ENCODE results near the gene PCNT.

The PCNT gene

DNA sequence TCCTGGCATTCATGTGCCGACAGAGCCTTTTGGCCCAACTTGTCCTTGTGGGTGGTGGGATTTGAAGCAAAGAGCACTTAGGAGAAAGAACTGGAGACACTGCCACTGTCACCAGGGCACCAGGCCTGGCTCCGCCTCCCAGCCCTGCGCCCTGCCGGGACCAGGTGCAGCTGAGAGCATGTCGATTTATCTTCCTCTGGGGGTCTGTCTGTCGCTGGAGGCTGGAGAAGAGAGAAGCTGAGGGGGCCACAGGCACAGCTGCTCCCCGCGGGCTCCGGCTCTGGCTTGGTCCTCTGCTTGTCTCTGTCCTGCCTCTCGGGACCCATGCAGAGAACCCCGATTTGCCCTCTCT is 28.2 kb downstream of the PCNT start:
- no peaks in the 10 kb centered on the region for H3K4me1 ChIP-seq (ENCODE audit: insufficient read depth, low read length)
- H3K4me3 ChIP-seq (ENCODE audit: low read length): no peak overlapping the region
- H3K27me3 ChIP-seq (ENCODE audit: insufficient read depth, low read length): no peaks in the 10 kb centered on the region
- no peak overlapping the region for H3K9ac ChIP-seq (ENCODE audit: low read depth, low read length)
- WGBS: 94% methylated on average over 11 of the region's 11 CpGs
- H3K27ac ChIP-seq (ENCODE audit: low read depth, low read length): no peak overlapping the region
- no peaks in the 10 kb centered on the region for H3K9me3 ChIP-seq (ENCODE audit: insufficient read depth, low read depth, low read length)
- peaks cover 100% of the 10 kb centered on the region for H3K36me3 ChIP-seq (ENCODE audit: insufficient read depth, low read length)

DNA sequence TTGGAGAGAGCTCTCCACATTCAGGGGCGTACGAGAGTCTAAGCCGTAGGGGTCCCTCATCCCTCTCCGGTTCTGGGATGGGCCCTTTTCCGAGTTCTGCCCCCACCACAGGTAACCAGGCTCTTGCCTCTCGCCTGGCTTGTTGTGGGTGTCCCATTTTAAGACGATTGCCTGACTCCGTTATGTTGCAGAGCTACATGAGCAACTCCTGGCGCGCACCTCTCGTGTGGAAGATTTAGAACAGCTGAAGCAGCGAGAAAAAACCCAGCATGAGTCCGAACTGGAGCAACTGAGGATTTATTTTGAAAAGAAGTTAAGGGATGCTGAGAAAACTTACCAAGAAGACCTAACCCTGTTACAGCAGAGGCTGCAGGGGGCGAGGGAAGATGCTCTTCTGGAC is 29.0 kb downstream of the PCNT start:
- Histone ChIP-seq H3K9ac (ENCODE audit: low read depth, low read length) (no peak overlapping the region), H3K4me1 (ENCODE audit: insufficient read depth, low read length) (no peaks in the 10 kb centered on the region), H3K4me3 (ENCODE audit: low read length) (no peak overlapping the region), H3K9me3 (ENCODE audit: insufficient read depth, low read depth, low read length) (no peaks in the 10 kb centered on the region), H3K27me3 (ENCODE audit: insufficient read depth, low read length) (no peaks in the 10 kb centered on the region), H3K27ac (ENCODE audit: low read depth, low read length) (no peak overlapping the region), H3K36me3 (ENCODE audit: insufficient read depth, low read length) (peaks cover 100% of the 10 kb centered on the region)
- 96% methylated on average over 14 of the region's 14 CpGs for WGBS

DNA sequence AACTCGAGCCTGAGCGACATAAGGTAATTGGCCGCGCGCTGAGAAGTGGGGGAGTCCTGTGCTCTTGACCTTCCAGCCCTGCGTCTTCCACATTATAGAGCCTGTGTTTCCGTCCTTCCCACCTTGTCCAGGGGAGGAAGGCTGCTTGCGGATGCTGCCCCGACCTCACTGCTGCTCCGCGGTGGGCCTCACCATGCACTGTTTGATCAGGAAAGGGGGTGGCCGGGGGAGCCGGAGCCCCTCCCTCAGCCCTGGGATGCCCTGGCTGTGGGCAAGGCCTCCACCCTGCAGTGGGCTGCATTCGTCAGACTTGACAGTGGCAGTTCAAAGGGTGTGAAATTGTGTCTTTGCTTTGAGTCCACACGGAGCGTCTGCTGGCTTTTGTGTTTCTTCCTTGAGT is 30.1 kb downstream of the PCNT start:
- Histone ChIP-seq H3K9me3 (ENCODE audit: insufficient read depth, low read depth, low read length) (no peaks in the 10 kb centered on the region), H3K4me3 (ENCODE audit: low read length) (no peak overlapping the region), H3K9ac (ENCODE audit: low read depth, low read length) (no peak overlapping the region), H3K27me3 (ENCODE audit: insufficient read depth, low read length) (no peaks in the 10 kb centered on the region), H3K27ac (ENCODE audit: low read depth, low read length) (no peak overlapping the region), H3K4me1 (ENCODE audit: insufficient read depth, low read length) (no peaks in the 10 kb centered on the region), H3K36me3 (ENCODE audit: insufficient read depth, low read length) (peaks cover 96% of the 10 kb centered on the region)
- WGBS: 95% methylated on average over 16 of the region's 16 CpGs

DNA sequence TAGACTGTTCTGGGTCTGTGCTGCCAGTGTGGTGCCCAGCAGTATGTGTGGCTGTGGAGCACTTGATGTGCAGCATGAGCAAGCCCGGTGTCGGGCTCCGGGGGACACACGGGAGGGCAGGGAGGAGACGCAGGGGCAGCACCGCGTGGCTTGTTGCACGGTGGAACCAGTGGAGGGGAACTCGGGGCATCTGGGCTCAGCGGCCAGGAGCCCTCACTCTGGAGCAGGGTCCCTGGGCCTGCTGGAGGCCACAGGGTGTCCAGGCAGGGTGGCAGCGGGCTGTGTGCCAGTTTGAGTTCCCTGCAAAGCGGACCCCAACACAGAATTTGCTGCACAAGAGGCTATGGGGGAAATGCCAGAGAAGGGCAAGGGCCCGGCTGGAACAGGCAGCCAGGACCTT is 30.6 kb downstream of the PCNT start:
- WGBS: 97% methylated on average over 13 of the region's 13 CpGs
- peaks cover 96% of the 10 kb centered on the region for H3K36me3 ChIP-seq (ENCODE audit: insufficient read depth, low read length)
- no peak overlapping the region for H3K4me3 ChIP-seq (ENCODE audit: low read length)

DNA sequence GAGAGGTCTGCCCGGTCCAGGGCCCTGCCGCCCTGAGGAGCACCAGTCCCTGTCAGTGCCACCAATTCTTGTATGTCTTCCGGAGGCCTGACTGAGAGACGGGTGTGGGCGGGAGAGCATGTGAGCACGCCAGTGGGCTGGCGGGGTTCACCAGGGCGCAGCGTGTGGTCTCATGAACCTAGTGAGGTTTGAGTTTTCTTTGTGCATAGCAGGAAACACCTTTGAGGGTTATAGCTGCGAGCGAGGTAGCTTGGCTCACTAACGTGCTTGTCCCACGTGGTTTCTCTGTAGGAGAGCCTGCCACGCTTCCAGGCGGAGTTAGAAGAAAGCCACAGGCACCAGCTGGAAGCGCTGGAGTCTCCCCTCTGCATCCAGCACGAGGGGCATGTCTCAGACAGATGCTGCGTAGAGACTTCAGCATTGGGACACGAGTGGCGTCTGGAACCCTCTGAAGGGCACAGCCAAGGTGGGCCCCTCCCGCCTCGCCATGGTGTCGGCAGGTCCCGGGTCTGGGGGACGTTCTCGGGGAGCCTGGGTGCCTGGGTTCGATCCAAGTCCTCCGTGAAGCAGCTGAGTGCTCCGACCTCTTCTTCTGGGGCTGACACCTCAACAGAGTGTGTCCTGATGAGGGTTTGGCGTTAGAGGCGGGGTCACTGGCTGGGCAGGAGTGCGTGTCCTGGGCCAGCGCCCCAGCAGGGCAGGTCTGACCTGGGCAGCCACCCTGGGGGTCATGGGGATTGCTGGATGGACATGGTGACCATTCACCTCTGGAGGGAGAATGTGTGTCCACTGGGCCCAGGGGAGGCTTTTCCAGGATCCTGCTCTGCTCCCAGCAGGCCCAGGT is 31.4 kb downstream of the PCNT start:
- Histone ChIP-seq H3K27ac (ENCODE audit: low read depth, low read length) (no peak overlapping the region), H3K4me3 (ENCODE audit: low read length) (no peak overlapping the region), H3K9me3 (ENCODE audit: insufficient read depth, low read depth, low read length) (no peaks in the 10 kb centered on the region), H3K4me1 (ENCODE audit: insufficient read depth, low read length) (no peaks in the 10 kb centered on the region), H3K36me3 (ENCODE audit: insufficient read depth, low read length) (peaks cover 92% of the 10 kb centered on the region), H3K27me3 (ENCODE audit: insufficient read depth, low read length) (no peaks in the 10 kb centered on the region), H3K9ac (ENCODE audit: low read depth, low read length) (no peak overlapping the region)
- WGBS: 95% methylated on average over 33 of the region's 33 CpGs

More for the DNA sequence above, 30.6 kb downstream of the PCNT start:
- no peaks in the 10 kb centered on the region for H3K4me1 ChIP-seq (ENCODE audit: insufficient read depth, low read length)
- no peak overlapping the region for H3K27ac ChIP-seq (ENCODE audit: low read depth, low read length)
- H3K9ac ChIP-seq (ENCODE audit: low read depth, low read length): no peak overlapping the region
- H3K27me3 ChIP-seq (ENCODE audit: insufficient read depth, low read length): no peaks in the 10 kb centered on the region
- no peaks in the 10 kb centered on the region for H3K9me3 ChIP-seq (ENCODE audit: insufficient read depth, low read depth, low read length)

- Histone ChIP-seq H3K9me3 (ENCODE audit: insufficient read depth, low read depth, low read length) (no peaks in the 10 kb centered on the region), H3K4me1 (ENCODE audit: insufficient read depth, low read length) (no peaks in the 10 kb centered on the region), H3K27me3 (ENCODE audit: insufficient read depth, low read length) (no peaks in the 10 kb centered on the region), H3K36me3 (ENCODE audit: insufficient read depth, low read length) (peaks cover 90% of the 10 kb centered on the region), H3K9ac (ENCODE audit: low read depth, low read length) (no peak overlapping the region), H3K4me3 (ENCODE audit: low read length) (no peak overlapping the region), H3K27ac (ENCODE audit: low read depth, low read length) (no peak overlapping the region)
- 96% methylated on average over 13 of the region's 13 CpGs for WGBS
Observed at GRCh38 chr21:46356005-46356338, 32.0 kb downstream of the PCNT start.

GRCh38 chr21:46356494-46357334 is 32.8 kb downstream of the PCNT start:
- 94% methylated on average over 23 of the region's 23 CpGs for WGBS
- H3K36me3 ChIP-seq (ENCODE audit: insufficient read depth, low read length): peaks cover 89% of the 10 kb centered on the region
- no peaks in the 10 kb centered on the region for H3K4me1 ChIP-seq (ENCODE audit: insufficient read depth, low read length)
- no peak overlapping the region for H3K27ac ChIP-seq (ENCODE audit: low read depth, low read length)
- H3K4me3 ChIP-seq (ENCODE audit: low read length): no peak overlapping the region
- H3K9me3 ChIP-seq (ENCODE audit: insufficient read depth, low read depth, low read length): no peaks in the 10 kb centered on the region
- H3K27me3 ChIP-seq (ENCODE audit: insufficient read depth, low read length): no peaks in the 10 kb centered on the region
- no peak overlapping the region for H3K9ac ChIP-seq (ENCODE audit: low read depth, low read length)

DNA sequence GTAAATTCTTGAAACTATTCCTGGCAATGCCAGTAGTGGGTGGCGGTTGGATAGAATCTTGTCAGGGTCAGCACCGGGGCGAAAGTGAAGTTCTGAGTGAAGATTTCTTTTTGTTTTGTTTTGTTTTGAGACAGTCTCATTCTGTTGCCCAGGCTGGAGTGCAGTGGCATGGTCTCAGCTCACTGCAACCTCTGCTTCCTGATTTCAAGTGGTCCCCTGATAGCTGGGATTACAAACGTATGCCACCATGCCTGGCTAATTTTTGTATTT is 33.3 kb downstream of the PCNT start:
- no peaks in the 10 kb centered on the region for H3K4me1 ChIP-seq (ENCODE audit: insufficient read depth, low read length)
- WGBS: 93% methylated on average over 4 of the region's 4 CpGs
- no peaks in the 10 kb centered on the region for H3K27me3 ChIP-seq (ENCODE audit: insufficient read depth, low read length)
- no peak overlapping the region for H3K4me3 ChIP-seq (ENCODE audit: low read length)
- H3K36me3 ChIP-seq (ENCODE audit: insufficient read depth, low read length): peaks cover 89% of the 10 kb centered on the region
- H3K27ac ChIP-seq (ENCODE audit: low read depth, low read length): no peak overlapping the region
- H3K9me3 ChIP-seq (ENCODE audit: insufficient read depth, low read depth, low read length): no peaks in the 10 kb centered on the region
- no peak overlapping the region for H3K9ac ChIP-seq (ENCODE audit: low read depth, low read length)

- 94% methylated on average over 19 of the region's 19 CpGs for WGBS
- Histone ChIP-seq H3K27ac (ENCODE audit: low read depth, low read length) (no peak overlapping the region), H3K27me3 (ENCODE audit: insufficient read depth, low read length) (no peaks in the 10 kb centered on the region), H3K36me3 (ENCODE audit: insufficient read depth, low read length) (peaks cover 88% of the 10 kb centered on the region), H3K9ac (ENCODE audit: low read depth, low read length) (no peak overlapping the region), H3K9me3 (ENCODE audit: insufficient read depth, low read depth, low read length) (no peaks in the 10 kb centered on the region), H3K4me1 (ENCODE audit: insufficient read depth, low read length) (no peaks in the 10 kb centered on the region), H3K4me3 (ENCODE audit: low read length) (no peak overlapping the region)
Observed at GRCh38 chr21:46357684-46358425, 33.9 kb downstream of the PCNT start.

- H3K36me3 ChIP-seq (ENCODE audit: insufficient read depth, low read length): peaks cover 88% of the 10 kb centered on the region
- H3K9ac ChIP-seq (ENCODE audit: low read depth, low read length): no peak overlapping the region
- no peak overlapping the region for H3K27ac ChIP-seq (ENCODE audit: low read depth, low read length)
- H3K4me1 ChIP-seq (ENCODE audit: insufficient read depth, low read length): no peaks in the 10 kb centered on the region
- WGBS: 93% methylated on average over 10 of the region's 10 CpGs
- H3K9me3 ChIP-seq (ENCODE audit: insufficient read depth, low read depth, low read length): no peaks in the 10 kb centered on the region
- H3K27me3 ChIP-seq (ENCODE audit: insufficient read depth, low read length): no peaks in the 10 kb centered on the region
- H3K4me3 ChIP-seq (ENCODE audit: low read length): no peak overlapping the region
Observed at GRCh38 chr21:46361176-46361575, 37.2 kb downstream of the PCNT start.

DNA sequence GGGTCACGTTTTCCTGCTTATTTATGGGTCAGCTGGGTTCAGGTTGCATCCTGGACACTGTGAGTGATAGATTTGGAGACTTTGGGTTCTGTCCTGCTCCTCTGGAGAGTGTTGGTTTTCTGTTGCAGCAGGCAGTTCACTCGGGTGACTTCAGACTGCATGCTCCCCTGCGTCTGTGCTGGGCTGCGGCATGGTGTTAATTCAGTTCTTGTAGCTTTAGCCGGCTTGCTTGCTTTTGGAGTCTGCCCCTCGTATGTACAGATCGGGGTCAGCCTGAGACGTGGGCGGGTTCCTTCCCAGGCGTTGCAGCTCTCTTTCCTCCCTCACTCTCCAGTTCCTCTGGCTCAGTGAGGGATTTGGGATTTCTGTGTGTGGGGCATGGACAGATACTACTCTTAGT is 38.0 kb downstream of the PCNT start:
- Histone ChIP-seq H3K9me3 (ENCODE audit: insufficient read depth, low read depth, low read length) (no peaks in the 10 kb centered on the region), H3K4me1 (ENCODE audit: insufficient read depth, low read length) (no peaks in the 10 kb centered on the region), H3K4me3 (ENCODE audit: low read length) (no peak overlapping the region), H3K9ac (ENCODE audit: low read depth, low read length) (no peak overlapping the region), H3K27ac (ENCODE audit: low read depth, low read length) (no peak overlapping the region), H3K36me3 (ENCODE audit: insufficient read depth, low read length) (peaks cover 88% of the 10 kb centered on the region), H3K27me3 (ENCODE audit: insufficient read depth, low read length) (no peaks in the 10 kb centered on the region)
- 94% methylated on average over 10 of the region's 10 CpGs for WGBS

Measured in HUES64 (cell line).